Gastroesophageal sphincter (tissue), 4 donors: ENCODE measurements around the gene CBX6. TPM values are rescaled to one million over a fixed set of nuclear protein-coding genes. Genes with fewer than 3 reads are reported as not detected.

Source experiments
- ATAC-seq: fragments of 150-250 bp; one replicate; pipeline ENCODE4 v1.9.1; 2016; ENCODE audit warnings: mild to moderate bottlenecking, moderate library complexity
- H3K27ac ChIP-seq, 4 donors: fragments of 200-600 bp; sonication (generic) in 3 of 4; 1 replicate in 3 of 4; 2 replicates in 1 of 4; pipeline ENCODE4 v1.5.1; 2016 to 2019
- H3K27me3 ChIP-seq: fragments of 200-600 bp; sonication (generic); one replicate; pipeline ENCODE4 v1.5.1; 2019
- H3K36me3 ChIP-seq, 2 donors: fragments of 200-600 bp; sonication (generic); one replicate each; pipeline ENCODE4 v1.5.1; 2019; ENCODE audit warnings: control low read depth in 1 of 2
- H3K4me1 ChIP-seq, 3 donors: fragments of 200-600 bp; sonication (generic); 1 replicate in 2 of 3; 2 replicates in 1 of 3; pipeline ENCODE4 v1.5.1; 2016 to 2019; ENCODE audit warnings: control low read depth in 2 of 3
- H3K4me3 ChIP-seq, 2 donors: fragments of 200-600 bp; sonication (generic); one replicate each; pipeline ENCODE4 v1.5.1; 2019; ENCODE audit warnings: mild to moderate bottlenecking in 1 of 2, moderate library complexity in 1 of 2
- H3K9me3 ChIP-seq, 3 donors: fragments of 200-600 bp; sonication (generic); one replicate each; pipeline ENCODE4 v1.5.1; 2017 to 2019; ENCODE audit warnings: control low read depth in 2 of 3
- EP300 ChIP-seq: sonication (generic); formaldehyde crosslinking; IDR thresholded peaks from one replicate; pipeline ENCODE4 v1.6.1; 2017; ENCODE audit warnings: antibody characterized with exemption, mild to moderate bottlenecking
- POLR2A ChIP-seq, 2 donors: fragments of 450-650 bp; IDR thresholded peaks; one replicate each; pipeline ENCODE4 v1.6.1; 2017; ENCODE audit warnings: antibody characterized with exemption in 2 of 2, mild to moderate bottlenecking in 2 of 2, moderate library complexity in 1 of 2
- POLR2AphosphoS5 ChIP-seq: sonication (generic); formaldehyde crosslinking; IDR thresholded peaks from one replicate; pipeline ENCODE4 v1.6.1; 2017; ENCODE audit warnings: antibody characterized with exemption
- WGBS, 2 donors: methylation state at CpG; one replicate each; pipeline ENCODE4 v1.1.5; 2018; ENCODE audit warnings: low coverage in 1 of 2; 5-methylcytosine and 5-hydroxymethylcytosine counted together
- total RNA-seq, 4 donors: library from RNA; depleted of rRNA; stranded (reverse); fragments of >200 nt; gene quantifications; one replicate each; pipeline ENCODE4 v1.1.0, GENCODE V29; 2016
- TF ChIP-seq, protein P1 (sequence below), 4 experiments: fragments of 200-600 bp in 2 of 4; fragments of 450-650 bp in 2 of 4; sonication (generic) in 1 of 4; IDR thresholded peaks; one replicate each; pipeline ENCODE4 v1.5.1; 2017 to 2019; ENCODE audit warnings: antibody characterized with exemption in 4 of 4, mild to moderate bottlenecking in 2 of 4, moderate library complexity in 2 of 4

The CBX6 gene
- total RNA-seq, 4 donors from 2014 or later, result 77.3 to 187 (median 105) TPM

DNA sequence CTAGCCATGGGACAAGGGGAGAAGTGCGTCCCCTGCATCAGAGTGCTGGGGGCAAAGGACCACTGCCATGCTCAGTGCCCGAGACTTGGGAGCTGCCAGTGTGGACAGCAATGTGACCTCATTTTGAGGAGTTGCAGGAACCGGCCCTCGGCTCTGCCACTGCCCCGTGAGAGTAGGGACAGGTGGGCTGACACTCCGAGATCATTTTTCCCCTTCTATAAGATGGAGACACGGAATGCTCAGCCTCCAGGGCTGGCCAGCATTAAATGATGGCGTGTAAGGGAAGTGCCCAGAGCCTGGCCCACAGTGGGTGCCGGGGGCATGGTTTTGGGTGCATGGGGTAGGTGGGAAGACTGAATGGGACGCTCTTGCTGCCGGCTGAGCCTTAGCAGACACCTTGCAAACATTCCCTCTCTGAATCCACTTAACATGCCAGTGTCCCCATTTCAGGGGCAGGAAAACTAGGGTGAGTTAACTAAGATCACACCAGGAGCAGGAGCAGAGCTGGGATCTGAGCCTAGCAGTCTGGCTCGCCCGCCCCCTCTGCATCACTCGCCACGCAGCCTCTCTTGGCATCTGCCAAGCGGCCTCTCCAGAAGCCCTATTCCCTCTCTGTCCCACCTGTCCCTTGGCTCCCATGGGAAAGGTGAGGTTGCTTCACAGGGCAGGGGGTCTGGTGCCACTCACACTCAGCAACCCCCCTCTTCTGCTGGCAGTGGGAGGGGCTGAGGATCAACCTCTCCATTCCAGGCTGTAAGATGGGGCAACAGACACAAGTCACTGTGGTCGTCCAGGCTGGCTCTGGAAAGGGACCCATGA is 41.8 kb downstream of the CBX6 start:
- Histone ChIP-seq H3K27me3 (no peaks in the 10 kb centered on the region), H3K27ac (no peak overlapping the region), H3K36me3 (peaks cover 0 to 6% of the 10 kb centered on the region in 2 donors), H3K4me1 (no peaks in the 10 kb centered on the region), H3K9me3 (no peaks in the 10 kb centered on the region), H3K4me3 (no peak overlapping the region)
- ATAC-seq, result no peak
- 56 to 100% methylated on average over 2 to 3 of the region's 17 CpGs for WGBS, 2 donors
- TF ChIP-seq, protein P1, sequence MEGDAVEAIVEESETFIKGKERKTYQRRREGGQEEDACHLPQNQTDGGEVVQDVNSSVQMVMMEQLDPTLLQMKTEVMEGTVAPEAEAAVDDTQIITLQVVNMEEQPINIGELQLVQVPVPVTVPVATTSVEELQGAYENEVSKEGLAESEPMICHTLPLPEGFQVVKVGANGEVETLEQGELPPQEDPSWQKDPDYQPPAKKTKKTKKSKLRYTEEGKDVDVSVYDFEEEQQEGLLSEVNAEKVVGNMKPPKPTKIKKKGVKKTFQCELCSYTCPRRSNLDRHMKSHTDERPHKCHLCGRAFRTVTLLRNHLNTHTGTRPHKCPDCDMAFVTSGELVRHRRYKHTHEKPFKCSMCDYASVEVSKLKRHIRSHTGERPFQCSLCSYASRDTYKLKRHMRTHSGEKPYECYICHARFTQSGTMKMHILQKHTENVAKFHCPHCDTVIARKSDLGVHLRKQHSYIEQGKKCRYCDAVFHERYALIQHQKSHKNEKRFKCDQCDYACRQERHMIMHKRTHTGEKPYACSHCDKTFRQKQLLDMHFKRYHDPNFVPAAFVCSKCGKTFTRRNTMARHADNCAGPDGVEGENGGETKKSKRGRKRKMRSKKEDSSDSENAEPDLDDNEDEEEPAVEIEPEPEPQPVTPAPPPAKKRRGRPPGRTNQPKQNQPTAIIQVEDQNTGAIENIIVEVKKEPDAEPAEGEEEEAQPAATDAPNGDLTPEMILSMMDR (IDR thresholded peaks at IDR 0.05), result no peak
- TF ChIP-seq POLR2AphosphoS5 (no peak), POLR2A (IDR thresholded peaks at IDR 0.05) (no peak), EP300 (no peak)

DNA sequence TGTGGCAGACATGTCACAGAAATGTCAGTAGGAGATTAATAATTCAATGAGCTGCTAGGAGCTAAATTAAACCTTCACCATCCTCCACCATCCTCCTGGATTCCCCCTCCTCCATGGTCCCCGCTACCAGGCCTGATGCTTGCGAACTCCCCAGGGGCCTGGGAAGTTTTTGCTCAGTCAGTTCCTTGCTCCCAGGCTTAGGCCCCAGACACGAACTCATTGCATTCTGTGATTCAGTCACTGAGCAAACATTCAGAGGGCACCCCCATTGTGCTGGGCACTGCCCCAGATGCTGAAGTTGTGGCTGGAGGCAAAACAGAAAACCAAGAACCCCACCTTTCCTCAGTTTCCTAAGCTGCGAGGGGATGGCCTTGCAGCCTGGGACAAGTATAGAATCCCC is 42.5 kb downstream of the CBX6 start:
- Histone ChIP-seq H3K4me1 (no peaks in the 10 kb centered on the region), H3K27ac (no peak overlapping the region), H3K36me3 (peaks cover 0 to 6% of the 10 kb centered on the region in 2 donors), H3K9me3 (no peaks in the 10 kb centered on the region), H3K4me3 (no peak overlapping the region), H3K27me3 (no peaks in the 10 kb centered on the region)
- no peak for ATAC-seq
- no peak for TF ChIP-seq POLR2AphosphoS5
- no peak for TF ChIP-seq EP300
- no peak for TF ChIP-seq POLR2A (IDR thresholded peaks at IDR 0.05)
- TF ChIP-seq, protein P1 (IDR thresholded peaks at IDR 0.05), result no peak
- 70 to 72% methylated on average over 3 to 4 of the region's 4 CpGs for WGBS, 2 donors

DNA sequence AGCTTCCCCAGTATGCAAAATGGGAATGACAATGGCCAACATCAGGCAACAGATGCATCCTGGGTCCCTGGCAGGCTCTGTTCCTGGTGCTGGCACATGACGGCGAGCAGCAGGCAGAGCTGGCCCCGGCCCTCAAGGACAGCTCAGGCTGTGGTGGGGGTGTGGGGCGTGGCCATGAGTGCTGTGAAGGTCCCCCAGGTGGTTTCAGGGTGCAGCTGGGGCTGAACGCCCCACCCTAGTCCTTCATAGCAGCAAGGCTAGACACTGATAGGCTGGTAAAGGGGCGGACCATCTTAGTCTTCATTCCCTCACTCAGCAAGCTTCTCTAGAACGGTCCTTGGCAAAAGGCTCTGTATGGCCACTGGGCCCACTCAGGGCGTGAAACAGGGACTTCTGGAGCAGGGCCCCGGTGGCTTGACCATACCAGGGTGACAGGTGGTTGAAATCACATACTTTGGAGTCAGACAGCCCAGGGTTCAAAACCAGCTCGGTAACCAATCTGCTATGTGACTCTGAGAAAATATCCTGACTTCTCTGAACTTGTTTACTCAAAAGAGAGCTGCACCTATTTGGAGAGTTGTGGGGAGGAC is 43.3 kb downstream of the CBX6 start:
- ATAC-seq, result no peak
- WGBS, 2 donors, result 78% methylated on average over 1 of the region's 10 CpGs; no CpG with 5 or more reads in 1 of the 2 donors
- no peaks in the 10 kb centered on the region for H3K27me3 ChIP-seq
- TF ChIP-seq POLR2AphosphoS5 (no peak), POLR2A (IDR thresholded peaks at IDR 0.05) (no peak), EP300 (no peak)
- TF ChIP-seq, protein P1 (IDR thresholded peaks at IDR 0.05), result no peak
- H3K9me3 ChIP-seq, result no peaks in the 10 kb centered on the region
- H3K36me3 ChIP-seq, result peaks cover 0 to 6% of the 10 kb centered on the region in 2 donors
- H3K4me3 ChIP-seq, result no peak overlapping the region
- no peak overlapping the region for H3K27ac ChIP-seq
- no peaks in the 10 kb centered on the region for H3K4me1 ChIP-seq

DNA sequence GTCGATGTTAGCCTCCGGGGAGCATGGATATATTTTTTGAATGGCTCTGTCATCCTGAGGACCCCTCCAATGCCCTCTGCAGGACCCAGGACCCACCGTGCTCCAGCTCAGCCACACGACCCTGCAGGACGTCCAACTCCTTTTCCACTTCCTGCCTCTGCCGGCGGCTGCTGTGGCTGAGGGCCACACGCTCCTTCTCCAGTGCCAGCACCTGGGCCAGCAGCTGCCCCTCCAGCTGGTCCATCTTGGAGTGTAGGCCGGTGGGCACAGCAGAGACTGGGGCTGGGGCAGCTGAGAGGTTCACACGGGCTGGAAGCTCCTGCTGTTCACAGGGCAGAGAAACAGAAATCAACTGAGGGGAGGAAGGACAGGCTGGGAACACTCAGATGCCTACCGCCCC is 43.8 kb downstream of the CBX6 start:
- H3K36me3 ChIP-seq, result peaks cover 0 to 6% of the 10 kb centered on the region in 2 donors
- H3K9me3 ChIP-seq, result no peaks in the 10 kb centered on the region
- no peak overlapping the region for H3K4me3 ChIP-seq
- no peaks in the 10 kb centered on the region for H3K27me3 ChIP-seq
- no peaks in the 10 kb centered on the region for H3K4me1 ChIP-seq
- H3K27ac ChIP-seq, result no peak overlapping the region
- no peak for ATAC-seq
- TF ChIP-seq, protein P1 (IDR thresholded peaks at IDR 0.05), result no peak
- TF ChIP-seq POLR2AphosphoS5, result no peak
- no peak for TF ChIP-seq EP300
- TF ChIP-seq POLR2A (IDR thresholded peaks at IDR 0.05), result no peak
- 58 to 76% methylated on average over 5 to 7 of the region's 11 CpGs for WGBS, 2 donors

DNA sequence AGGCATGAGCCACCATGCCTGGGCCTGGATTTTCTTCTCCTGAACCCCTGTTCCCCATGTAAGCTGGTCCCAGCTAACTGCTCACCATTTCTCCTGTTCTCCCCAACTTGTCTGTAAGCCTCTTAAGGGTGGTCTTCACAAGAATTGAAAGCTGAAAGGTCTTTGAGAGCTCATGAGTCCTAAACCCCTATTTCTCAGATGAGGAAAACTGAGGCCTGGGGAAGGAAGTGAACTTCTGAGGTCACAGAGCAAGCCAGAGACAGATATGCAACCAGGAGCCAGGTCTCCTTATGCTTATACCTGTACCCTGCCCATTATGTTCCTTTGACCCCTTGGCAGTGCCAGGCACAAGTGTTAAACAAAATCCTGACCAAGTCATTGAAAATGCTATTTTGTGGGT is 44.5 kb downstream of the CBX6 start:
- no peaks in the 10 kb centered on the region for H3K9me3 ChIP-seq
- H3K27me3 ChIP-seq, result no peaks in the 10 kb centered on the region
- no peak for ATAC-seq
- H3K27ac ChIP-seq, result no peak overlapping the region
- TF ChIP-seq EP300 (no peak), POLR2A (IDR thresholded peaks at IDR 0.05) (no peak), POLR2AphosphoS5 (no peak)
- TF ChIP-seq, protein P1 (IDR thresholded peaks at IDR 0.05), result no peak
- no peaks in the 10 kb centered on the region for H3K4me1 ChIP-seq
- no peak overlapping the region for H3K4me3 ChIP-seq
- peaks cover 0 to 6% of the 10 kb centered on the region in 2 donors for H3K36me3 ChIP-seq
